Measurements from ENCODE around the gene SPOCK1. TPM values are rescaled to one million over a fixed set of nuclear protein-coding genes. Genes with fewer than 3 reads are reported as not detected.

SPOCK1 gene
- total RNA-seq, 4 donors from 2014 or later, result 8.6 to 34.8 (median 13.2) TPM

DNA sequence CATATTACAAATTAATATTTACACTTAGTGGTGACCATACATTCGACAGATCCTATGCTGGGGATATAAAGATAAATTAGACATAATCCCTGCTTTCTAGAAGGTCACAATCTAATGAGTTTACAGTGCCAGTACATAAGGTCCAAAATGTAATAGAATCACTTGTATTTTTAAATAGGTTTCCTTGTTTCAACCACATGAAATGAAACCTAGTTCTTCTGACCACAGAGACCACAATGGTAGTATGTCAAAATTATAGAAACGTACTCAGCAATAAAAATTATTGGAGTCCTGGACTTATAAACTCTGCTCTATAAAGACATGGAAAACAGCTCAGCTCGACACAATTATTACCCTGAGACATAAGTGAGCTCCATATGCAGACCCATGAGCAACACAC, 444.3 kb downstream of the SPOCK1 start:
- Histone ChIP-seq H3K9me3 (no peaks in the 10 kb centered on the region), H3K27ac (no peak overlapping the region), H3K27me3 (no peaks in the 10 kb centered on the region), H3K36me3 (no peaks in the 10 kb centered on the region), H3K4me3 (no peak overlapping the region), H3K4me1 (no peaks in the 10 kb centered on the region)
- no peak for DNase-seq
- TF ChIP-seq POLR2A (IDR thresholded peaks at IDR 0.05) (no peak), EP300 (IDR thresholded peaks at IDR 0.05; ENCODE audit: low read depth) (no peak), POLR2AphosphoS5 (IDR thresholded peaks at IDR 0.05) (no peak)
- TF ChIP-seq, protein P1, sequence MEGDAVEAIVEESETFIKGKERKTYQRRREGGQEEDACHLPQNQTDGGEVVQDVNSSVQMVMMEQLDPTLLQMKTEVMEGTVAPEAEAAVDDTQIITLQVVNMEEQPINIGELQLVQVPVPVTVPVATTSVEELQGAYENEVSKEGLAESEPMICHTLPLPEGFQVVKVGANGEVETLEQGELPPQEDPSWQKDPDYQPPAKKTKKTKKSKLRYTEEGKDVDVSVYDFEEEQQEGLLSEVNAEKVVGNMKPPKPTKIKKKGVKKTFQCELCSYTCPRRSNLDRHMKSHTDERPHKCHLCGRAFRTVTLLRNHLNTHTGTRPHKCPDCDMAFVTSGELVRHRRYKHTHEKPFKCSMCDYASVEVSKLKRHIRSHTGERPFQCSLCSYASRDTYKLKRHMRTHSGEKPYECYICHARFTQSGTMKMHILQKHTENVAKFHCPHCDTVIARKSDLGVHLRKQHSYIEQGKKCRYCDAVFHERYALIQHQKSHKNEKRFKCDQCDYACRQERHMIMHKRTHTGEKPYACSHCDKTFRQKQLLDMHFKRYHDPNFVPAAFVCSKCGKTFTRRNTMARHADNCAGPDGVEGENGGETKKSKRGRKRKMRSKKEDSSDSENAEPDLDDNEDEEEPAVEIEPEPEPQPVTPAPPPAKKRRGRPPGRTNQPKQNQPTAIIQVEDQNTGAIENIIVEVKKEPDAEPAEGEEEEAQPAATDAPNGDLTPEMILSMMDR (IDR thresholded peaks at IDR 0.05), result no peak
- in situ Hi-C loops (cut with MboI; ENCODE audit: low pct_ligation_motif_present in 1 of 4, low pct_unique_long_range_greater_than_20kb in 1 of 4, low sequenced_read_pairs in 3 of 4) (no loop called here), intact Hi-C loops (cut with DNase I; ENCODE audit: low total_unique reads) (no loop called here)
- WGBS, 2 donors (ENCODE audit: low coverage in 1 of 2), result 50 to 60% methylated on average over 3 of the region's 3 CpGs

DNA sequence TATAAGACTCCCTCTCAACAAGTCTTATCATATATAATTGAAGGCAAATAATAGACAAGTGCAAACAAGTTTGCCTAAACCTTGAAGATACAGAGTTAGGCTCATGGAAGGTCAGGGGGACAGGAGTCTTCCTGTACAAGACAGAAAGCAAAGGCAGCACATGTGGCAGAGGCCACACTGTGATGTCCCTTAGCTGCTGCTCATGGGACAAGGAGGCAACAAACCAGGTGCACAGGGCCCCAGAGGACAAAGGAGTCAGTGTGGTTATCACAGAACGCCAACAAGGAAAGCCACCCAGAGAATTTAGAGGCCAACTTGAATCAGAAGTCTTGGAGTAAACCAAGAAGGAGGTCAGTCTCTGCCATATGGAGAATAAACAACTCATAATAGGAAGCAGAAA, 444.8 kb downstream of the SPOCK1 start:
- Histone ChIP-seq H3K4me3 (no peak overlapping the region), H3K27me3 (no peaks in the 10 kb centered on the region), H3K27ac (no peak overlapping the region), H3K36me3 (no peaks in the 10 kb centered on the region), H3K4me1 (no peaks in the 10 kb centered on the region), H3K9me3 (no peaks in the 10 kb centered on the region)
- TF ChIP-seq POLR2A (IDR thresholded peaks at IDR 0.05) (no peak), POLR2AphosphoS5 (IDR thresholded peaks at IDR 0.05) (no peak), EP300 (IDR thresholded peaks at IDR 0.05; ENCODE audit: low read depth) (no peak)
- TF ChIP-seq, protein P1 (IDR thresholded peaks at IDR 0.05), result no peak
- DNase-seq, result no peak
- intact Hi-C loops (cut with DNase I; ENCODE audit: low total_unique reads) (no loop called here), in situ Hi-C loops (cut with MboI; ENCODE audit: low pct_ligation_motif_present in 1 of 4, low pct_unique_long_range_greater_than_20kb in 1 of 4, low sequenced_read_pairs in 3 of 4) (no loop called here)
- WGBS, 2 donors (ENCODE audit: low coverage in 1 of 2), result 44 to 81% methylated on average over 1 of the region's 1 CpG

DNA sequence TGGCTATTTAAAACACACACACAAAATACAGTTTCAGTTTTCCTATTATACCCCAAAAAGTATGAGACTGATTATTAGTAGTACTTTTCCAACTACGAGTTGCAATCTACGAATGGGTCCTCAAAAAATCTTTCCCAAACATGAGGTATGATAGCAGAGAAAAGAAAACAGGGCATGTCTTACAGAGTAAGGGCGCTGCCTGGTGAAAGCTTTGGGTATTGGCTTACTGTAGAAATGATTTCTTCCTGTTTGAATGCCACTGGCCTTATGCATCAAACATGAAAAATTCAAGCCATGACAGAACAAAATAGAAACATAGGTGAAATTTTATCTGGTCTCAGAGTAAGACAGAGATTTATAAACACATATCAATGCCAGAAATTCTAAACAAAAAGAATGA, 448.0 kb downstream of the SPOCK1 start:
- Histone ChIP-seq H3K9me3 (no peaks in the 10 kb centered on the region), H3K36me3 (no peaks in the 10 kb centered on the region), H3K4me1 (no peaks in the 10 kb centered on the region), H3K4me3 (no peak overlapping the region), H3K27ac (no peak overlapping the region), H3K27me3 (no peaks in the 10 kb centered on the region)
- WGBS, 2 donors (ENCODE audit: low coverage in 1 of 2), result 69 to 77% methylated on average over 3 of the region's 3 CpGs
- in situ Hi-C loops (cut with MboI; ENCODE audit: low pct_ligation_motif_present in 1 of 4, low pct_unique_long_range_greater_than_20kb in 1 of 4, low sequenced_read_pairs in 3 of 4) (no loop called here), intact Hi-C loops (cut with DNase I; ENCODE audit: low total_unique reads) (no loop called here)
- TF ChIP-seq POLR2A (IDR thresholded peaks at IDR 0.05) (no peak), EP300 (IDR thresholded peaks at IDR 0.05; ENCODE audit: low read depth) (no peak), POLR2AphosphoS5 (IDR thresholded peaks at IDR 0.05) (no peak)
- TF ChIP-seq, protein P1 (IDR thresholded peaks at IDR 0.05), result no peak
- DNase-seq, result no peak

DNA sequence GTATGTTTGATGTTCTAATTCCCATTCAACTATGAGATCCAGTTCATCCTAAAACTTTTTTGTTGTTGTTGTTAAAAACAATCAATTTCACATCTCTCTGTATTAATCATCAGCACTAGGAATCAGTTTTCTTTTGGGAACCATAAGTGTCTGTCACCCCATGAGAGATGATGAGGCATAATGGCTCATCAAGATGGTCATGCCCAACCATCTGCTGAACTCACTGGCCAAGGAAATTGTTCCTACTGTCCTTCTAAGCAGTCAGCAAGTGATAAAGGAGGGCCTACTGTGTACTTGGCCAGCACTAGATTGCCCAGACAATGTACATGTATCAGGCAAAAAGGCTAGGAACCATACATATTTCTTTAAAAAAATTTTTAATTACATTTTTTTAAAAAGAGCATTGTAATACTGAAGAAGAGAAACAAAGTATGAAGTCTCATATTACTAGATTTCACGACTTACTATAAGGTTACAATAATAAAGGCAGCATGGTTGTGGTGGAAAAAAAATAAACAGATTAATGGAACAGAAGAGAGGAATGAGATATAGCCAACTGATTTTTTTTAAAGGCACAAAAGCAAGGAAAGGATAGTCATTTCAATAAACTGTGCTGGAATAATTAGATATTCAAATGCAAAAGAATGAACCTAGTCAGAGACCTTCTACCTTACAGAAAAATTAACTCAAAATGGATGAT, 458.3 kb downstream of the SPOCK1 start:
- in situ Hi-C loops (cut with MboI; ENCODE audit: low pct_ligation_motif_present in 1 of 4, low pct_unique_long_range_greater_than_20kb in 1 of 4, low sequenced_read_pairs in 3 of 4), result no loop called here
- Histone ChIP-seq H3K4me1 (no peaks in the 10 kb centered on the region), H3K27me3 (no peaks in the 10 kb centered on the region), H3K36me3 (no peaks in the 10 kb centered on the region), H3K27ac (no peak overlapping the region), H3K4me3 (no peak overlapping the region), H3K9me3 (no peaks in the 10 kb centered on the region)
- WGBS, 2 donors (ENCODE audit: low coverage in 1 of 2), result 43 to 52% methylated on average over 1 of the region's 1 CpG
- DNase-seq, result no peak
- TF ChIP-seq EP300 (IDR thresholded peaks at IDR 0.05; ENCODE audit: low read depth), result no peak
- no peak for TF ChIP-seq POLR2A (IDR thresholded peaks at IDR 0.05)
- no peak for TF ChIP-seq POLR2AphosphoS5 (IDR thresholded peaks at IDR 0.05)
- TF ChIP-seq, protein P1 (IDR thresholded peaks at IDR 0.05), result no peak
- intact Hi-C loops (cut with DNase I; ENCODE audit: low total_unique reads), result no loop called here

Data from transverse colon (tissue), 4 donors.